HG03442 (cell line): Measurements from ENCODE around the gene SSBP2.
"Not testable (repeated sequence)": the region's sequence is repeated elsewhere in the genome, so short reads cannot be mapped to it uniquely, and the experiment has no call there.

ENCODE experiments used
- ATAC-seq: cut with Tn5 transposase; IDR thresholded peaks from one replicate; pipeline ENCODE4 v1.9.1; 2021; ENCODE audit warnings: mild to moderate bottlenecking, moderate library complexity; ENCODE audit not compliant: unreplicated experiment

Gene SSBP2

GRCh38 chr5:81537905-81538547, 212.9 kb downstream of the SSBP2 start:
- no peak for ATAC-seq

GRCh38 chr5:81534441-81534840, 216.5 kb downstream of the SSBP2 start:
- no peak for ATAC-seq

GRCh38 chr5:81533629-81534405, 217.1 kb downstream of the SSBP2 start:
- no peak for ATAC-seq

- ATAC-seq, result no peak
Observed at GRCh38 chr5:81530919-81531318, 220.0 kb downstream of the SSBP2 start.

GRCh38 chr5:81525690-81526089, 225.2 kb downstream of the SSBP2 start:
- ATAC-seq, result no peak

GRCh38 chr5:81524015-81524414, 226.9 kb downstream of the SSBP2 start:
- no peak for ATAC-seq

GRCh38 chr5:81522571-81522970, 228.3 kb downstream of the SSBP2 start:
- ATAC-seq, result no peak

GRCh38 chr5:81520769-81521168, 230.1 kb downstream of the SSBP2 start:
- ATAC-seq, result no peak

- ATAC-seq, result no peak
Observed at GRCh38 chr5:81519217-81519905, 231.5 kb downstream of the SSBP2 start.

GRCh38 chr5:81517462-81517861, 233.4 kb downstream of the SSBP2 start:
- ATAC-seq, result no peak

- ATAC-seq, result no peak
Observed at GRCh38 chr5:81516091-81516490, 234.8 kb downstream of the SSBP2 start.

GRCh38 chr5:81513982-81514381, 236.9 kb downstream of the SSBP2 start:
- ATAC-seq, result no peak

- no peak for ATAC-seq
Observed at GRCh38 chr5:81513473-81513872, 237.4 kb downstream of the SSBP2 start.

- ATAC-seq, result peak; percentile 99
Observed at GRCh38 chr5:81506900-81507588, 243.9 kb downstream of the SSBP2 start.

- ATAC-seq, result no peak
Observed at GRCh38 chr5:81506378-81506777, 244.5 kb downstream of the SSBP2 start.

GRCh38 chr5:81505672-81506071, 245.2 kb downstream of the SSBP2 start:
- no peak for ATAC-seq

GRCh38 chr5:81503602-81504001, 247.3 kb downstream of the SSBP2 start:
- ATAC-seq, result not testable (repeated sequence)

- no peak for ATAC-seq
Observed at GRCh38 chr5:81495286-81495685, 255.6 kb downstream of the SSBP2 start.

- ATAC-seq, result no peak
Observed at GRCh38 chr5:81488862-81489261, 262.0 kb downstream of the SSBP2 start.

GRCh38 chr5:81486711-81487110, 264.2 kb downstream of the SSBP2 start:
- no peak for ATAC-seq

GRCh38 chr5:81482595-81482994, 268.3 kb downstream of the SSBP2 start:
- ATAC-seq, result no peak
